Posterior vena cava (tissue), 2 donors: ENCODE results near the gene CACNA1G. TPM values are rescaled to one million over a fixed set of nuclear protein-coding genes. Genes with fewer than 3 reads are reported as not detected.
A peak's percentile ranks its signal among the peaks of the same experiment; 100 is the strongest.

ENCODE experiments used
- DNase-seq: peaks from one replicate; pipeline ENCODE4 v3.0.0-alpha.2; 2020; ENCODE audit warnings: low spot score
- intact Hi-C, 2 donors: fragments of 100-400 bp; cut with DNase I; formaldehyde crosslinking; loops; one replicate each; pipeline versions ENCODE4 v1.14.1 to v1.14.2; 2022 to 2023
- total RNA-seq, 2 donors: library from RNA; stranded (reverse); fragmentation: NEBNext Ultra II Directional; extraction: Animal tissue kit (Norgen Biotek cat#: 25700); gene quantifications; one replicate each; pipeline ENCODE4 v1.2.1, GENCODE V29; 2021
- donor health status: DM: yes; HTN: yes; CAD: no.
- donor health status: DM: yes; HTN: yes; CAD: no.

Gene CACNA1G
- total RNA-seq, 2 donors from 2014 or later, result 1.1 to 4.4 TPM

GRCh38 chr17:50532452-50533024 lies 28.0 kb upstream of the CACNA1G start, which contains the start of gene EPN3:
Gene EPN3, plus strand, starts transcription at chr17:50532735. Its CDS starts 3,822 bp downstream, at chr17:50536557.
- no peak for DNase-seq

GRCh38 chr17:50533185-50533584 lies 27.3 kb upstream of the CACNA1G start:
- no peak for DNase-seq
- intact Hi-C loops, result no loop called here

More at GRCh38 chr17:50532452-50533024, 28.0 kb upstream of the CACNA1G start, which contains the start of gene EPN3:
- intact Hi-C loops, result no loop called here

GRCh38 chr17:50533720-50534148 lies 26.8 kb upstream of the CACNA1G start:
- intact Hi-C loops, result no loop called here
- DNase-seq, result no peak

GRCh38 chr17:50534222-50534978 lies 26.1 kb upstream of the CACNA1G start:
- no peak for DNase-seq
- intact Hi-C loops, result no loop called here

- no peak for DNase-seq
- intact Hi-C loops, result no loop called here
Observed at GRCh38 chr17:50534979-50535326, 25.6 kb upstream of the CACNA1G start.

GRCh38 chr17:50535407-50535806 lies 25.1 kb upstream of the CACNA1G start:
- DNase-seq, result no peak
- intact Hi-C loops, result no loop called here

- intact Hi-C loops, result no loop called here
- DNase-seq, result no peak
Observed at GRCh38 chr17:50536683-50537646, 23.6 kb upstream of the CACNA1G start.

GRCh38 chr17:50537721-50538548 lies 22.6 kb upstream of the CACNA1G start:
- intact Hi-C loops, result no loop called here

GRCh38 chr17:50538549-50539410 lies 21.7 kb upstream of the CACNA1G start:
- intact Hi-C loops, result no loop called here
- no peak for DNase-seq

More at GRCh38 chr17:50537721-50538548, 22.6 kb upstream of the CACNA1G start:
- DNase-seq, result no peak

- no peak for DNase-seq
- intact Hi-C loops, result loop anchor here in 1 of 2 donors (5.0 kb wide), 2 partner anchors 147 to 162 kb away; no protein-coding TSS in a partner anchor
Observed at GRCh38 chr17:50539762-50540559, 20.6 kb upstream of the CACNA1G start.

GRCh38 chr17:50540560-50541401 lies 19.7 kb upstream of the CACNA1G start:
- DNase-seq, result no peak
- intact Hi-C loops, result loop anchor here in 1 of 2 donors (5.0 kb wide), 2 partner anchors 147 to 162 kb away; no protein-coding TSS in a partner anchor

GRCh38 chr17:50541402-50541715 lies 19.2 kb upstream of the CACNA1G start:
- DNase-seq, result no peak
- intact Hi-C loops, result loop anchor here in 1 of 2 donors (5.0 kb wide), 2 partner anchors 146 to 161 kb away; no protein-coding TSS in a partner anchor

GRCh38 chr17:50541716-50542688 lies 18.5 kb upstream of the CACNA1G start:
- intact Hi-C loops, result loop anchor here in 1 of 2 donors (5.0 kb wide), 2 partner anchors 145 to 160 kb away; no protein-coding TSS in a partner anchor
- DNase-seq, result peak; percentile 94

- intact Hi-C loops, result loop anchor here in 1 of 2 donors (5.0 kb wide), 2 partner anchors 144 to 159 kb away; no protein-coding TSS in a partner anchor
- no peak for DNase-seq
Observed at GRCh38 chr17:50542795-50543774, 17.4 kb upstream of the CACNA1G start.
